GM12891 (cell line): ENCODE results near the gene USP31.

ENCODE experiments used
- DNase-seq: peaks from one replicate; pipeline ENCODE4 v3.0.0; 2011; ENCODE audit warnings: low spot score; ENCODE audit not compliant: insufficient read length
- FAIRE-seq: peaks from 2 replicates; lab custom pipeline; 2011; peaks lifted over from hg19 to GRCh38; lab: Jason Lieb, UNC
- PAX5 ChIP-seq: IDR thresholded peaks from 2 replicates; pipeline ENCODE4 v1.6.1; 2011; ENCODE audit warnings: low read length, moderate library complexity, mild to moderate bottlenecking; ENCODE audit not compliant: insufficient read depth, severe bottlenecking
- POLR2A ChIP-seq: IDR thresholded peaks from 2 replicates; pipeline ENCODE4 v1.6.1; 2011; ENCODE audit warnings: low read depth, low read length, control low read depth
- POLR2AphosphoS5 ChIP-seq: IDR thresholded peaks from 2 replicates; pipeline ENCODE4 v1.6.1; 2011; ENCODE audit warnings: low read depth, low read length, control low read depth
- POU2F2 ChIP-seq: IDR thresholded peaks from 2 replicates; pipeline ENCODE4 v1.6.1; 2011; ENCODE audit warnings: low read depth, mild to moderate bottlenecking, control low read depth, low read length, moderate library complexity
- SPI1 ChIP-seq: IDR thresholded peaks from 2 replicates; pipeline ENCODE4 v1.6.1; 2011; ENCODE audit warnings: low read depth, low read length, control low read depth
- TAF1 ChIP-seq: IDR thresholded peaks from 2 replicates; pipeline ENCODE4 v1.6.1; 2011; ENCODE audit warnings: low read depth, low read length, control low read depth

The USP31 gene

DNA sequence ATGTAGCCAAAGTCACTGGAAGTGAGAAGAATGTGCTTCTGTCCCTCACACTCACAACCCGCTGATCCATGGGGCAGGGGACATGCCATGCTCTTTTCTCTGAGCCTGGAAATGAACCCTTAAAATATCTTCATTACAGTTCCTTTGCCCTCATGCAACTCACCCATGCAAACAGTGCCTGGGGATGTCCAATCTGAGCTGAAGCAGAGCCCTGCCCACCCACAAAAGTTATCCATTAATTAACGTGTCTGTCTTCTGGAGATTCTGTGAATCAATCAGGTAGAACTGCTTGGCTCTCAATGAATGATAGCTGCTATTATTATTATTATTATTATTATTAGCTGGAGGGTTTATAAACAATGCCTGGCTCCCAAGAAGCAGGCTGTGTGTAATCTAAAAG is 133.7 kb downstream of the USP31 start:
- TF ChIP-seq POLR2AphosphoS5 (no peak), POU2F2 (no peak), SPI1 (no peak), TAF1 (no peak), PAX5 (no peak), POLR2A (no peak)
- no peak for FAIRE-seq

DNA sequence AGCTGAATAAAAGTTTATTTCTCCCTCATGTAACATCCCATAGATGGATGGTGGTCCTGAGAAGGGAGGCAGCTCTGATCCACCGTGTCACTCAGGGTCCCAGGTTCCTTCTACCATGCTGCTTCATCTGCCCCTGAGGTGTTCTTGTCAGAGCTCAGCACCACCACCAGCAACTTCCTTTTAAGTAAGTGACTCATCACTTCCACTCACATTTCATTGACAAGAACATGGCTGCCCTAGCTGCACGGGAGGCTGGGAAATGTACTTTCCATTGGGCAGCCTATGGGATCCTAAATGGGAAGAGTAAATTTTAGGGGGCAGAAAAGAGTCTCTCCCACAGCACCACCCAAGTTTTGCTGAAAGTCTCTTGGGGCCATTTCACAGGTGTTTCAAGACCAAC is 134.7 kb downstream of the USP31 start:
- TF ChIP-seq PAX5, result no peak
- no peak for TF ChIP-seq POLR2AphosphoS5
- TF ChIP-seq POU2F2, result no peak
- TF ChIP-seq POLR2A, result no peak
- TF ChIP-seq SPI1, result no peak
- no peak for TF ChIP-seq TAF1
- DNase-seq (no peak), FAIRE-seq (no peak)

More for the DNA sequence above, 133.7 kb downstream of the USP31 start:
- no peak for DNase-seq
